Astrocyte of the spinal cord (primary cell): Measurements from ENCODE around the gene VOPP1.

Source experiments
- DNase-seq: peaks from one replicate; pipeline ENCODE4 v3.0.0; 2011; ENCODE audit warnings: low read depth, low spot score
- H3K4me3 ChIP-seq: 2 replicates; pipeline ENCODE4 v1.5.1; 2011; ENCODE audit warnings: low read depth, mild to moderate bottlenecking, low read length, moderate library complexity
- CTCF ChIP-seq: IDR thresholded peaks from 2 replicates; pipeline ENCODE4 v1.5.1; 2012; ENCODE audit warnings: low read depth, mild to moderate bottlenecking, low read length, inconsistent platforms
- in situ Hi-C: cut with HindIII; loops from 2 replicates; pipeline ENCODE4 v1.10.0; 2017; ENCODE audit warnings: low sequenced_read_pairs

The VOPP1 gene

GRCh38 chr7:55504967-55505658, 67.2 kb downstream of the VOPP1 start:
- H3K4me3 ChIP-seq, result no peak overlapping the region
- TF ChIP-seq CTCF, result no peak
- DNase-seq, result no peak
- in situ Hi-C loops, result no loop called here

GRCh38 chr7:55504093-55504859, 68.0 kb downstream of the VOPP1 start:
- in situ Hi-C loops, result no loop called here
- no peak for DNase-seq
- no peak for TF ChIP-seq CTCF
- no peak overlapping the region for H3K4me3 ChIP-seq

GRCh38 chr7:55502858-55503440, 69.4 kb downstream of the VOPP1 start:
- no peak for DNase-seq
- no peak overlapping the region for H3K4me3 ChIP-seq
- no peak for TF ChIP-seq CTCF
- in situ Hi-C loops, result no loop called here

GRCh38 chr7:55502124-55502857, 70.0 kb downstream of the VOPP1 start:
- in situ Hi-C loops, result no loop called here
- TF ChIP-seq CTCF, result no peak
- no peak for DNase-seq
- no peak overlapping the region for H3K4me3 ChIP-seq

GRCh38 chr7:55501611-55502010, 70.7 kb downstream of the VOPP1 start:
- in situ Hi-C loops, result no loop called here
- no peak for TF ChIP-seq CTCF

GRCh38 chr7:55500117-55500756, 72.1 kb downstream of the VOPP1 start:
- DNase-seq, result no peak
- no peak overlapping the region for H3K4me3 ChIP-seq
- in situ Hi-C loops, result no loop called here
- no peak for TF ChIP-seq CTCF

More at GRCh38 chr7:55501611-55502010, 70.7 kb downstream of the VOPP1 start:
- H3K4me3 ChIP-seq, result no peak overlapping the region
- no peak for DNase-seq
